HepG2 (cell line): ENCODE results near the gene OBP2A. TPM values are rescaled to one million over a fixed set of nuclear protein-coding genes. Genes with fewer than 3 reads are reported as not detected.

Source experiments
- ATAC-seq: fragments of 200-7000 bp; cut with Tn5 transposase; 3 replicates; pipeline ENCODE4 v1.9.1; 2020; ENCODE audit warnings: mild to moderate bottlenecking, moderate library complexity
- BruUV-seq: library from RNA; stranded (reverse); fragments of 400-500 nt; replicated peaks from 2 replicates; lab custom pipeline; 2021; lab: Mats Ljungman, UMichigan
- CTCF ChIA-PET: fragments of 300-600 bp; formaldehyde crosslinking; extraction: SDS; loops from one replicate; lab custom pipeline; 2021; ENCODE audit warnings: low total read pairs, inconsistent platforms, low intra/inter-chr PET ratio; lab: Yijun Ruan, JAX
- POLR2A ChIA-PET: fragments of 350-600 bp; sonication (Branson Sonifier 250); formaldehyde crosslinking; loops from one replicate; lab custom pipeline; 2020; ENCODE audit warnings: antibody characterized with exemption, inconsistent platforms; lab: Yijun Ruan, JAX
- DNase-seq: peaks from one replicate; pipeline ENCODE4 v3.0.0-alpha.2; 2015; ENCODE audit warnings: low spot score
- FAIRE-seq: peaks from 3 replicates; lab custom pipeline; 2011; peaks lifted over from hg19 to GRCh38; lab: Jason Lieb, UNC
- H2AFZ ChIP-seq: one replicate; pipeline ENCODE4 v1.6.1; 2011; ENCODE audit warnings: low read length, inconsistent platforms
- H3K27ac ChIP-seq: fragments of 300-600 bp; 3 replicates; pipeline ENCODE4 v1.8.0; 2011; ENCODE audit warnings: mixed run types, mild to moderate bottlenecking, mixed read lengths, low read length, inconsistent platforms; ENCODE audit not compliant: insufficient read depth; ENCODE audit errors: extremely low read length
- H3K27me3 ChIP-seq, 2 experiments: fragments of 200-600 bp in 1 of 2; 2 replicates in 1 of 2; 3 replicates in 1 of 2; pipeline versions ENCODE4 v1.6.0 to v1.8.0; 2011; ENCODE audit warnings: low read length in 2 of 2, mild to moderate bottlenecking in 2 of 2, moderate library complexity in 2 of 2, inconsistent platforms in 1 of 2; ENCODE audit not compliant: insufficient read depth in 2 of 2, control insufficient read depth in 1 of 2
- H3K36me3 ChIP-seq, 2 experiments: fragments of 200-600 bp in 1 of 2; replicated peaks in 1 of 2; 2 replicates in 1 of 2; 3 replicates in 1 of 2; pipeline versions ENCODE4 v1.5.1 to v1.8.0; 2011; ENCODE audit warnings: low read length in 2 of 2, inconsistent platforms in 1 of 2; ENCODE audit not compliant: insufficient read depth in 2 of 2, control insufficient read depth in 1 of 2
- H3K4me1 ChIP-seq: 2 replicates; pipeline ENCODE4 v1.5.1; 2012; ENCODE audit warnings: low read length, inconsistent platforms; ENCODE audit not compliant: insufficient read depth
- H3K4me2 ChIP-seq: 2 replicates; pipeline ENCODE4 v1.6.0; 2011; ENCODE audit warnings: low read depth, low read length, inconsistent platforms
- H3K4me3 ChIP-seq, 3 experiments: fragments of 200-600 bp in 1 of 3; sonication (generic), shearing (Covaris generic) in 1 of 3; replicated peaks in 1 of 3; 2 replicates each; pipeline ENCODE4 v1.5.1; 2011 to 2016; ENCODE audit warnings: low read length in 3 of 3, inconsistent platforms in 2 of 3, low read depth in 2 of 3, mild to moderate bottlenecking in 2 of 3, control low read depth in 1 of 3, mixed read lengths in 1 of 3; ENCODE audit not compliant: insufficient read depth in 1 of 3
- H3K79me2 ChIP-seq: one replicate; pipeline ENCODE4 v1.6.1; 2011; ENCODE audit warnings: low read length, inconsistent platforms; ENCODE audit not compliant: insufficient read depth
- H3K9ac ChIP-seq: 2 replicates; pipeline ENCODE4 v1.6.0; 2011; ENCODE audit warnings: mild to moderate bottlenecking, low read depth, low read length, inconsistent platforms; ENCODE audit not compliant: insufficient read depth
- H3K9me3 ChIP-seq: 2 replicates; pipeline ENCODE4 v1.5.1; 2012; ENCODE audit warnings: mild to moderate bottlenecking, low read length
- H4K20me1 ChIP-seq: 2 replicates; pipeline ENCODE4 v1.6.0; 2011; ENCODE audit warnings: inconsistent platforms, mild to moderate bottlenecking, low read length, moderate library complexity; ENCODE audit not compliant: insufficient read depth
- GABPA ChIP-seq, 2 experiments: IDR thresholded peaks; 2 replicates each; pipeline ENCODE4 v1.6.1; 2011 to 2016; ENCODE audit warnings: low read depth in 2 of 2, low read length in 1 of 2, missing biosample characterization in 1 of 2, missing genetic modification characterization in 1 of 2
- NCOA5 ChIP-seq: sonication (generic); formaldehyde crosslinking; IDR thresholded peaks from 2 replicates; pipeline ENCODE4 v1.4.0; 2020; ENCODE audit warnings: missing genetic modification reagents
- REST ChIP-seq, 2 experiments: IDR thresholded peaks; 2 replicates each; pipeline ENCODE4 v1.6.1; 2011 to 2012; ENCODE audit warnings: low read length in 2 of 2, borderline replicate concordance in 1 of 2, low read depth in 1 of 2, mild to moderate bottlenecking in 1 of 2, moderate library complexity in 1 of 2
- ZBTB33 ChIP-seq: sonication (generic); formaldehyde crosslinking; IDR thresholded peaks from 2 replicates; pipeline ENCODE4 v1.4.0; 2020; ENCODE audit warnings: missing genetic modification reagents
- ZNF496 ChIP-seq: sonication (generic); formaldehyde crosslinking; IDR thresholded peaks from 2 replicates; pipeline ENCODE4 v1.8.1; 2023; ENCODE audit warnings: mild to moderate bottlenecking, moderate library complexity, missing genetic modification reagents; ENCODE audit not compliant: insufficient replicate concordance
- ZNF746 ChIP-seq: sonication (generic); formaldehyde crosslinking; IDR thresholded peaks from 2 replicates; pipeline ENCODE4 v1.8.0; 2022; ENCODE audit warnings: mild to moderate bottlenecking, missing genetic modification reagents
- WGBS: methylation state at CpG from one replicate; pipeline ENCODE4 v1.1.6; 2017; ENCODE audit warnings: low lambda C conversion rate; 5-methylcytosine and 5-hydroxymethylcytosine counted together
- in situ Hi-C: cut with HindIII; loops from 2 replicates; pipeline ENCODE4 v1.10.0; 2017; ENCODE audit warnings: low pct_unique_long_range_greater_than_20kb; ENCODE audit not compliant: extremely low pct_ligation_motif_present
- intact Hi-C: fragments of 100-400 bp; cut with micrococcal nuclease; formaldehyde crosslinking; loops from one replicate; pipeline ENCODE4 v1.10.0; 2022; ENCODE audit not compliant: unreplicated experiment
- polyA plus RNA-seq, 8 experiments: library from polyadenylated mRNA; depleted of rRNA in 3 of 8; stranded (reverse) in 7 of 8; unstranded in 1 of 8; fragments of >200 nt; fragmentation: Illumina TruSeq in 4 of 8; extraction: Trizol in 4 of 8; gene quantifications; 2 replicates each; pipeline versions ENCODE4 v1.2.1 to v1.2.3, GENCODE V29; 2011 to 2016; ENCODE audit warnings: low read depth in 4 of 8, missing spikeins in 1 of 8, mixed read lengths in 1 of 8; ENCODE audit not compliant: insufficient read depth in 1 of 8
- total RNA-seq, 5 experiments: library from RNA; depleted of rRNA; stranded (reverse); fragments of >200 nt; fragmentation: Illumina TruSeq; extraction: Trizol; gene quantifications; 2 replicates each; pipeline ENCODE4 v1.2.3, GENCODE V29; 2016; ENCODE audit warnings: low read depth in 1 of 5

OBP2A gene
- total and polyA plus RNA-seq, 2 of the 13 experiments (the other 11 are each of a cell fraction or from before 2014, with no cell fraction given), result 0.32 TPM; not detected in 1

- Histone ChIP-seq H3K27me3 (peaks cover 4 to 47% of the 10 kb centered on the region in 2 experiments; a peak in 4 of 5 replicates), H2AFZ (no peak overlapping the region), H3K4me3 (no peak overlapping the region), H3K27ac (no peak overlapping the region), H3K4me2 (no peak overlapping the region), H3K36me3 (no peaks in the 10 kb centered on the region), H3K9me3 (no peaks in the 10 kb centered on the region), H3K79me2 (no peaks in the 10 kb centered on the region), H4K20me1 (no peaks in the 10 kb centered on the region), H3K9ac (no peak overlapping the region), H3K4me1 (no peaks in the 10 kb centered on the region)
- no TSS peak for BruUV-seq
- POLR2A ChIA-PET, result no interaction called here
- TF ChIP-seq NCOA5 (CRISPR knock-in tag) (no peak), REST (IDR thresholded peaks at IDR 0.05; ENCODE audit: borderline replicate concordance in 1 of 2, low read depth in 1 of 2, low read length in 2 of 2) (no peak), GABPA (IDR thresholded peaks at IDR 0.05; ENCODE audit: low read depth, low read length) (no peak), GABPA (CRISPR knock-in tag; IDR thresholded peaks at IDR 0.05; ENCODE audit: low read depth) (no peak), ZNF496 (CRISPR knock-in tag) (no peak), ZBTB33 (CRISPR knock-in tag) (no peak), ZNF746 (CRISPR knock-in tag) (no peak)
- intact Hi-C loops (no loop called here), in situ Hi-C loops (no loop called here)
- FAIRE-seq, result no peak
- no CpG with 5 or more reads among the region's 9 CpGs for WGBS
- CTCF ChIA-PET, result no interaction called here
- ATAC-seq, result no peak
- no peak for DNase-seq
These were observed 42.4 kb downstream of the OBP2A start for GRCh38 chr9:135588371-135588770.
